Thyroid gland (tissue), 4 donors: Measurements from ENCODE around the gene FBXL7.

Experiments
- CTCF ChIP-seq, 6 experiments: fragments of 200-600 bp in 3 of 6; fragments of 450-650 bp in 3 of 6; sonication (generic) in 3 of 6; IDR thresholded peaks; one replicate each; pipeline ENCODE4 v1.5.1; 2016 to 2019; ENCODE audit warnings: antibody characterized with exemption in 6 of 6, mild to moderate bottlenecking in 2 of 6, inconsistent platforms in 1 of 6, moderate library complexity in 1 of 6
- POLR2A ChIP-seq, 2 donors: fragments of 450-650 bp; IDR thresholded peaks; one replicate each; pipeline ENCODE4 v1.6.1; 2017; ENCODE audit warnings: antibody characterized with exemption in 2 of 2, mild to moderate bottlenecking in 2 of 2, moderate library complexity in 1 of 2

GRCh38 chr5:15529013-15529412 is 29.0 kb downstream of the FBXL7 start:
- TF ChIP-seq CTCF (IDR thresholded peaks at IDR 0.05) (no peak), POLR2A (IDR thresholded peaks at IDR 0.05) (no peak)
